ENCODE data around the gene OSBPL8.

DNA sequence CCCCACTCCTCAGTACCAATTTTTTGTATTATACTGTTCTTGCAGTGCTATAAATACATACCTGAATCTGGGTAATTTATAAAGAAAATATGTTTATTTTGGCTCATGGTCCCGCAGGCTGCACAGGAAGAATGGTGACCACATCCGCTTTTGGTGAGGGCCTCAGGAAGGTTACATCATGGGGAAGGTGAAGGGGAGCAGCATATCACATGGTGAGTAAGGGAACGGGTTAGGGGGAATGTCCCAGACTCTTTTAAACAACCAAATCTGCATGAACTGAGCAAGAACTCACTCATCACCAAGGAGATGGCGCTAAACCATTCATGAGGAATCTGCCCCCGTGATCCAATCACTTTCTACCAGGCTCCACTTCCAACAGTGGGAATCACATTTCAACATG is 40.0 kb downstream of the OSBPL8 start:
- TF ChIP-seq, protein P1, sequence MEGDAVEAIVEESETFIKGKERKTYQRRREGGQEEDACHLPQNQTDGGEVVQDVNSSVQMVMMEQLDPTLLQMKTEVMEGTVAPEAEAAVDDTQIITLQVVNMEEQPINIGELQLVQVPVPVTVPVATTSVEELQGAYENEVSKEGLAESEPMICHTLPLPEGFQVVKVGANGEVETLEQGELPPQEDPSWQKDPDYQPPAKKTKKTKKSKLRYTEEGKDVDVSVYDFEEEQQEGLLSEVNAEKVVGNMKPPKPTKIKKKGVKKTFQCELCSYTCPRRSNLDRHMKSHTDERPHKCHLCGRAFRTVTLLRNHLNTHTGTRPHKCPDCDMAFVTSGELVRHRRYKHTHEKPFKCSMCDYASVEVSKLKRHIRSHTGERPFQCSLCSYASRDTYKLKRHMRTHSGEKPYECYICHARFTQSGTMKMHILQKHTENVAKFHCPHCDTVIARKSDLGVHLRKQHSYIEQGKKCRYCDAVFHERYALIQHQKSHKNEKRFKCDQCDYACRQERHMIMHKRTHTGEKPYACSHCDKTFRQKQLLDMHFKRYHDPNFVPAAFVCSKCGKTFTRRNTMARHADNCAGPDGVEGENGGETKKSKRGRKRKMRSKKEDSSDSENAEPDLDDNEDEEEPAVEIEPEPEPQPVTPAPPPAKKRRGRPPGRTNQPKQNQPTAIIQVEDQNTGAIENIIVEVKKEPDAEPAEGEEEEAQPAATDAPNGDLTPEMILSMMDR (IDR thresholded peaks at IDR 0.05) = no peak
- TF ChIP-seq POLR2A (IDR thresholded peaks at IDR 0.05; ENCODE audit: low read depth) = no peak

All from esophagus muscularis mucosa (tissue), 3 donors.